ENCODE measurements around the gene RASA4B. TPM values are rescaled to one million over a fixed set of nuclear protein-coding genes. Genes with fewer than 3 reads are reported as not detected.
"Not testable (repeated sequence)": the region's sequence is repeated elsewhere in the genome, so short reads cannot be mapped to it uniquely, and the experiment has no call there.

RASA4B gene
- 17.1 TPM for polyA plus RNA-seq (2013, experiment 1 of 2; ENCODE audit: insufficient read length)
- polyA plus RNA-seq (2013, experiment 2 of 2; ENCODE audit: insufficient read length): 15.4 TPM

DNA sequence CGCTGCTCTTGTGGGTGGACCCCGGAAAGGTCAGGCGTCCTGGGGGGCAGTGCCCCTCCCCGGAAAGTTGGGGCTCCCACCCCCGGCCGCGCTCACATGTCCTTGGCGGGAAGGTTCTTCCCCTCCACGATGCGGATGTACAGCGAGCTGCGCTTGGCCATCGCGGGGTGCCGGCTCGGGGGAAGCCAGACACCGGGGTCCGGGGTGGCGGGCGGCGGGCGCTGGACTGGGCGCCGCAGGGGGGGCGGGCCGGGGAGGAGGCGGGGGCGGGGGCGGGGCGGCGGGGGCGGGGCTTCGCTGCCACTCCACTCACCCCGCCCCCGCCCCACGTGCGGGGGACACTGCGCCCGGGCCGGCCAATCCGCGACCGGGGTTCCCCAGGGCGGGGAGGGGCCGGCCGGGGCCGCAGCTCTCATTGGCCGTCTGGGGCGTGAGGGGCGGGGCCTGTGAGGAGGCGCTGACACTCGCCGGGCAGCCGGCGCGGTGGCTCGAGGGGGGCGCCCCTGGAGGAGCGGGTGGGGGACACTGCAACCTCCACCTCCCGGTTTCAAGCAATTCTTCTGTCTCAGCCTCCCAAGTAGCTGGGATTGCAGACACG, at the start of gene RASA4B:
TSS of gene RASA4B (minus strand) at position 228 of the 598 bp plus-strand sequence. CDS start at position 161, 67 bp downstream.
- DNase-seq: peak; percentile 29

DNA sequence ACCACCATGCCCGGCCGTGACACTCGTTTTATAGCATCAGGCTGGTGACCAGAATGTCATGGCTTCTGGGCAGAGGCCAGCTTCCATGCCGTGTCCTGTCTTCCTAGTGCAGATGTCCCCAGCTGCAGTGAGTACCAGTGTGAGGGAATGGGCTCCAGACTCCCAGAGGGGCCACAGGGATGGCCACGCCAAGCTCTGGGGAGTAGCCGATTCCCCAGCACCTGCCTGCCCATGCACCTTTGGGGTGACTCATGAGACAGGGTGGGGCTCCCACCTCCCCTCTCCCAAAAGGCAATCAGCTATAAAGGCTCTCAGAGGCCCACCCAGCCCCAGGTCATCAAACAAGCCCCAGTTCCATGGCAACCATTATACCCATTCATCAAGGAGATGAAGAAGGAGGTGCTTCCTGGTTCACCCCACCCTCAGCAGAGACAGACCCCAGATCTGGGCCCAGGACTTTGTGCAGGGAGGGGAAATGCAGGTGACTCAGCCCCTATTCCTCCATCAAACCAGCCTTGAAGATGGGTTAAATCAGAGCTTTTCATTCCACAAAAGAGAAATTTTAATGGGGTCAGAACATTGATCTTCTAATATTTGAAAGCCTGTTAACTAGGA, 33.3 kb upstream of the RASA4B start, which contains the start of gene SPDYE2:
TSS of gene SPDYE2 (plus strand) at position 419 of the 615 bp plus-strand sequence. CDS start 2,030 bp downstream, outside the sequence.
- DNase-seq: not testable (repeated sequence)

DNA sequence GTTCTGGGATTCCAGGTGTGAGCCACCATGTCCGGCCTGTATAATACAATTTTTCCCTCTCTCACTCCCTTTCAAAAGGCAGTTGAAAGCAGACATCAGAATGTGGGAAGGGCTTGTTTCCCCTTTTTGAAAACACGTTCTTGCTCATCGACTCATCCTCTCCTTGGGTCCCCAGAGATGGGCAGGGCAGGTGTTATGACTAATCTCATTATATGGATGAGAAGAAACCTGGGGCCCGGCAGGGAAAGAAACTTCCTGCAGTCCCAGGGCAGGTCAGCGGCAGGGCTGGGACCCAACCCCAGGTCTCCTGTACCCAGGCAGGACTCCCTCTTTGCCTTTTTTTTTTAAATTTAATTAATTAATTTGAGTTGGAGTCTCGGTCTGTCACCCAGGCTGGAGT, 28.8 kb upstream of the RASA4B start:
- not testable (repeated sequence) for DNase-seq

DNA sequence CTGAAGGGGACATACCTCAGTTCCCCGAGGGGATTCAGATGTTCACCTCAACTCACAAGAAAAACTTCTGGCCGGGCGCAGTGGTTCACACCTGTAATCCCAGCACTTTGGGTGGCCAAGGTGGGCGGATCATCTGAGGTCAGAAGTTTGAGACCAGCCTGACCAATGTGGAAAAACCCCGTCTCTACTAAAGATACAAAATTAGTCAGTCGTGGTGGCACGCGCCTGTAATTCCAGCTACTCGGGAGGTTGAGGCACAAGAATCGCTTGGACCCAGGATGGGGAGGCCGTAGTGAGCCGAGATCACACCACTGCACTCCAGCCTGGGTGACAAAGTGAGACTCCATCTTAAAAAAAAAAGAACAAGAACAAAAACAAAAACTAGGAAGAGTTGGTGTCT, 27.7 kb upstream of the RASA4B start:
- not testable (repeated sequence) for DNase-seq

DNA sequence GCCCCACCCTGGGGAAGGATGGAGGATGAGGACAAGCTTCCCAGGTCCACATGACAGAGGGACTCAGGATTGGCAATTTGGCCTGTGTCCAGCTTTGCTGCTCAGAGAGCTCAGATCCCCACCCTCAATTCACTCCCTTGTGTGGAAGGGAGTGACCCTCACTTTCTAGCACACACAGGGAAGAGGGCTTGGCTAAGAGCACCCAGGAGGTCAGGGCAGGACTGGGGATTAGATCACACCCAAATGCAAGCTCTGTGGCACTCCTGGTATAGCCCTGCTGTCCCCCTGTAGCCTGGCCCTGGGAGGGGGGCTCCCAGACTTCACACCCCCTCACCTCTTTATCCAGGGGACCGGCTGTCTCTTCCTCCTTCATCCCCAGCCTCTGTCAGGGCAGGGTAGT, 26.8 kb upstream of the RASA4B start:
- DNase-seq: not testable (repeated sequence)

DNA sequence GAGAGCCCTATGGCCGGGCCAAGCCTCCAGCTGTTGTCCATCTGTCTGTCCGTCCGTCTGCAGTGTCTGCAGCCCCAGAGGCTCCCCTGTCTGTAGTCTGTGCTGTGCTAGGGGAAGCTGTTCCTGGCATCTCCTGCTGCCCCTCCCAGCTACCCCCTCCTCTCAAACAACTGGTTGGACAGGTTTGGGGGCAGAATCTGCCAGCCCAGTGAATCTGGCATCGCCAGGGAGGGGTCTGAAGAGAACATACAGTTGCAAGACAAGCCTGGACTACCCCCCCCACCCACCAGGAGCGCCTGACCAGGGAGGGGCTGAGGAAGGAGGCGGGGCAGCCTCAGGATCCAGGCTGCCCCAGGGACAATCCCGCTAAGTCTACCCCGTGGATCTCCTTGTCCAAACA, 26.0 kb upstream of the RASA4B start, which contains the start of gene UPK3BL2:
TSS of gene UPK3BL2 (minus strand) at position 101 of the 400 bp plus-strand sequence. CDS start at position 41, 60 bp downstream.
- not testable (repeated sequence) for DNase-seq

DNA sequence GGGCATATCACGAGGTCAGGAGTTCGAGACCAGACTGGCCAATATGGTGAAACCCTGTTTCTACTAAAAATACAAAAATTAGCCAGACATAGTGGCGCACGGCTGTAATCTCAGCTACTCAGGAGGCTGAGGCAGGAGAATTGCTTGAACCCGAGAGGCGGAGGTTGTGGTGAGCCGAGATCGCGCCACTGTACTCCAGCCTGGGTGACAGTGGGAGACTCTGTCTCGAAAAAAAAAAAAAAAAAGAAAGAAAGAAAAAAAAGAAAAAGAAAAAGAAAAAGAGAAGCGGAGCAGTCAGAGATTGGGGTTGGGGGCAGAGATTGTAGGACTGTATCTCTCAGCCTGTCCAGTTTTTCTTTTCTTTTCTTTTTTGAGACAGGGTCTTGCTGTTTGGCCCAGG, 25.2 kb upstream of the RASA4B start:
- DNase-seq: not testable (repeated sequence)

DNA sequence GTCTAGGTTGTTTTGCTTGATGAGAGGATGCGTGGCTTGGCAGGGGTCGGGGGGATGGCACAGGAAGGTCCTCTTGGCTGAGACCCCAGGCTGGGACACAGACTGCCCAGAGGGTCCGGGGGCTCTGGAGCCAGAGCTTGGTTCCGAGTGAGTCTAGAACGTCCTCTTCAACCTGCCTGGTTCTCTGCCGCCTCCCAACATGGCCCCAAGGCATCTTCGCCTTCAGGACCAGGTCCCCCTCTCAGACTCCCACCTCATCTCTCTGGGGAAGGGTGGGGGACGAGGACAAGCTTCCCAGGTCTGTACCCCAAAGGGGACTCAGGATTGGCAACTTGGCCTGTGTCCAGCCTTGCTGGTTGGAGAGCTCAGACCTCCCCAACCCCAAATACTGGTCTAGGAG, 24.5 kb upstream of the RASA4B start:
- not testable (repeated sequence) for DNase-seq

DNA sequence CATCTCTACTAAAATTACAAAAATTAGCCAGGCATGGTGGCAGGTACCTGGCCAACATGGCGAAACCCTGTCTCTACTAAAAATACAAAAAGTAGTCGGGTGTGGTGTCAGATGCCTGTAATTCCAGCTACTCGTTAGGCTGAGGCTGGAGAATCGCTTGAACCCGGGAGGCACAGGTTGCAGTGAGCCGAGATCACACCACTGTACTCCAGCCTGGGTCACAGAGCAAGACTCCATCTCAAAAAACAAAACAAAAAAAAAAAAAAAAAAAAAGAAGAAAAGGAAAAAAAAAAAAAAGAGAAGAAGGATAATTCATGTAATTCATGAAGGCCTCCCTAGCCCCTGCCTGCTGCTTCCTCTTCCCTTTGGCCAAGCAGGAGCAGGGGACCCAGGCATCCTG, 23.0 kb upstream of the RASA4B start:
- not testable (repeated sequence) for DNase-seq

DNA sequence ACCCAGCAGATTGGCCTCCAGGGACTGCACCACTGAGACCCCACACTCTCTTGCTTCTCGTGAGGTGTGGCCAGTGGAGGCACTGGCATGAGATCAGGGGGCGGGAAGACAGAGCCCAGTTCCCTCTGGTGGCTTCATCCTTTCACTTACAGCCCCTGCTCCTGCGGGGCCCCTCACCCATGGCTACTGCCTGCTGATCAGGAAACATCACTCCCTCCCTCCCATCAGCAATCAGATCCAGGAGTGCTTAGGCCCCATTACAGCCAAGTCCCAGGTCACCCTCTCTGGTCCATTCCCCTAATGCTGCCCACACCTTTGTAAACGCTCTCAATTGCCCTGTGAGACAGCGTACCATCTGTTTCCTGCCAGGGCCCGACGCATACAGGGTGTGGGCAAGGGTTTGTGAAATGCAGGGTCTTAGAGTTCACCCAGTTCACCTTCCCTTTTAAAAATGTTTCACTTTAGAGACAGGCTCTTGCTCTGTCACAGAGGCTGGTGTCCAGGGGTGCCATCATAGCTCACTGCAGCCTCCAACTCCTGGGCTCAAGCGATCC, 17.6 kb upstream of the RASA4B start:
- not testable (repeated sequence) for DNase-seq

DNA sequence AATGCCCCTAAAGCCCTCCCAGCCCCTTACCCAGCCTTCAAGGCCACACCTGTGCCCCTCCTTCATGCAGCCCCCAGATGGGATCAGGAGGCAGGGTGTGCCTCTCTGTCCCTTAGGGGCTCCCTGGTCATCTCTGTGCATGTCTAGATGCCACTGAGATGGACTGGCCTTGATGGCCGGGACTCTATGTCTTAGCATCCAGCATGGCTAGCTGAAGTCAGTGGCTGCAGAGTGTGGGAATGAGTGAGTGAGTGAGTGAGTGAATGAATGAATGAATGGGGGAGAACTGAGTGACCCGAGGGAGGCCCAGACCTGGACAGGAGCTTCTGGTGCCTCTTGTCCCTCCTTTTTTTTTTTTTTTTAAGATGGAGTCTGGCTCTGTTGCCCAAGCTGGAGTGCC, 14.6 kb upstream of the RASA4B start:
- not testable (repeated sequence) for DNase-seq

DNA sequence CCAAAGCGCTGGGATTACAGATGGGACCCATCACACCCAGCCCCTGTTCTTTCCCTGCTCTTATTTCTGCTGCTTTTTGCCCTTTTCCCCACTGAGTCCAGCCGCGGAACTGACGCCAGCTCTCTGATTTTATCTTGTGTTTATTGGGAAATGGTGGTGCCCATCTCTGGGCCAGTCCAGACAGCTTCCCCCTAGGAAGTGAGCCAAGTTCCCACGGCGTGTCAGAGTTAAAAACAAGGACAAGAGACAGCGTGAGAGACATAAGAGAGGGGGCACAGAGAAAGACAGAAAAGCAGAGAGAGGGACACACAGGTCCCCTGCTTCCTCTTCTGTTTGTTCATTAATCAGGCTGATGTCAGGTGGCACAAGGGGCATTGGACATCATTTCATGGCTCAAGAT, 14.0 kb upstream of the RASA4B start:
- DNase-seq: not testable (repeated sequence)

DNA sequence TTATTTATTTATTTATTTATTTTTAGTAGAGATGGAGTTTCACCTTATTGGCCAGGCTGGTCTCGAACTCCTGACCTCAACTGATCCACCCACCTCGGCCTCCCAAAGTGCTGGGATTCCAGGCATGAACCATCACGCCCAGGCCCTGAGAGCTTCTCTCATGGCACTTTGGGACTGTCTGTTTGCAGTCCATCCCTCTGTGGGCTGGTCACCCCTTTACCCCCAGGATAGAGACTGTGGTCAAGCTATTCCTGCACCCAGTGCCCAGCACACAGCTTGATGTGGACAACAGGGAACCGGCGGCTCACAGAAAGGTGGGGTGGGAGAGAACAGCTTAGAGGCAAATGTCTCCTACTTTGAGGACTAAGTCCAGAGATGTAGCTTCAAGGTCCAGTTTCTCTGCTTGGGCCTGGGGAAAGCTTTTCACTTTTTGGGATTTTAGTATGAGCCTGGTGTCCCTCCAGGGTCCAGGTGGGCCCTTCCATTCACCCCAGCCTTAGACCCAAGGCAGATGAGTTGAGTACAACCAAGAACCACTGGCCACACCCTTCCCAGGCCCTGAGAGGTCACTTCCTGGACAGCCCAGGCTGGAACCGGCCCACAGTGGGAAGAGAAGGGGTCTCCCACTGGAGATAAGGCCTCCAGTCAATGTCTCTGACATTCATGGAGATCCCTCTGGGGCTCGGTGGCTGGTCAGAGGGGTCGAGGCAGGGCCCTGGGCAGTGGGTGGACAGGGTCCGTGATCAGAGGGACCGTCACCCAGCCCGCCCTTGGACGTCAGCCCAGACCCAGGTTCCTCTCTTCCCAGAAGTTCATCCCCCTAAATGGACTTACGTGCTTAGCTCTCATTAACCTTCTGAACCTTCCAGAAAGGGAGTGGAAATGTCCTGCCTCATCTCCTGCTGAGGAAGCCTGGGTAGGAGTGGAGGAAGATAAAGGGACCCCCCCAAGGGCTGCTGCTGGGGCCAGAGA, 10.5 kb upstream of the RASA4B start:
- DNase-seq: not testable (repeated sequence)

DNA sequence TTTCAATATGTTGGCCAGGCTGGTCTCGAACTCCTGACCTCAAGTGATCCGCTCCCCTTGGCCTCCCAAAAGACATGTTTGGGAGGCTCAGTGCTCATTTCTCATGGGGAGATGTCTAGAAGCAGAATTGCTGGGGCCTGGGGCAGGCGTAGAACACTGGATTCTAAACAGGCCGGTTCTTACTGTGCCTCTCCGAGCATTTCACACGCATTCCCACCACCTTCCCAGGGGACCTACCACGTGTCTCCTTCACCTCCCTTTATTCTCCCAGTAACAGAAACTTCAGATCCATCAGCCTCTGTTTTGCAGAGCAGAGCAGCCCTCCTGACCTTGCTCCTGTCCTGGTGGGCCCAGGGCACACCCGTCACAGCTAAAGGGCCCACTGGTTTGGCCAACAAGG, 9.6 kb upstream of the RASA4B start:
- DNase-seq: not testable (repeated sequence)

DNA sequence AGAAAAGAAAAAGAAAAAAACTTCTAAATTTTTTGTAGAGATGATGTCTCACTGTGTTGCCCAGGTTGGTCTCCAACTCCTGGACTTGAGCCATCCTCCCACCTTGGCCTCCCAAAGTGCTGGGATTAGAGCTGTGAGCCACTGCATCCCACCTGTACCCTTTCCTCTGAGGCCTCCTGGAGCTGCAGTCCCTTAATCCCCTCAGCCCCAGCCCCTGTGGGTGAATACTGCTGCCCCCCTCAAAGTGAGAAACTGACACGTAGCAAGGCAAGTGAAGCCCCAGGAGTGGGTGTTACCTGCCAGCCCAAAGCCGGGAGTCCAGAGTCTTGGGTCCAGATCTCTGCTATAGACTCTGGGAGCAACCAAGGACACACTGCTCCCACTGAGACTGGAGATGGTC, 7.2 kb upstream of the RASA4B start:
- DNase-seq: not testable (repeated sequence)

DNA sequence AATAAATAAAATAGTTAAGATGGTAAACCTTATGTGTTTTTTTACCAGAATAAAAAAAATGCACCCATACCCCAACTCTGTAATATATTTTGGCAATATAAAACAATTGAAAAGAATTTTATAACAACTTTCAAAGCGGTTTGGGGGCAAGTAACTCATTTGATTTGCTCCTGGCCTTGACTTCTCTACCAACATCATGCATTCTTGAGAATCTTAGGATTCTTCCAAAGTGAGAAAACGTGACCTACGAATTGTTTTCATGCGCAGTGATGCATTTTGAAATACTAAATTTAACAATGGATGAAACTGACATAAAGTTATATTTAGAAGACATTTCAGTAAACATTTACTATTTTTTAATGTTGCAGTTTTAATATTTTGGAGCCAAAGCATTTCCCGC, 3.2 kb upstream of the RASA4B start:
- DNase-seq: not testable (repeated sequence)

DNA sequence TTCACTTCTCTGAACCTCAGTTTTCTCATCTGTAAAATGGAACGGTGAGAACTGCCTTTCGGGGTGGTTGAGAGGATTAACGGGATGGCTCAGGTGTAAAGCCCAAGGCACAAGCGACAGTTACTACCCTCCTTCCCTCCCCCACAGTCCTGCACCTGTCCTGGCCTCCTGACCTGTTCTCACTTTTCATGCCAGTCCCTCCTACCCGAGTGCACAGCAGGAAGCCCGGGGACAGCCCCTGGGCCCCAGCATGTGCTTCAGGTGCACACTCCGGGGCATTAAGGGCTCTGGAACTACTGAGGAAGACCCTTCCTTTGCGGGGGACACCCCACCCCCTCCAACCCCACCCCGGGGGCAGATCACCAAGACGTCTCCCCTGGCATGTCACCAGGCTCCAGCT, 626 bp downstream of the RASA4B start:
- DNase-seq: not testable (repeated sequence)

DNA sequence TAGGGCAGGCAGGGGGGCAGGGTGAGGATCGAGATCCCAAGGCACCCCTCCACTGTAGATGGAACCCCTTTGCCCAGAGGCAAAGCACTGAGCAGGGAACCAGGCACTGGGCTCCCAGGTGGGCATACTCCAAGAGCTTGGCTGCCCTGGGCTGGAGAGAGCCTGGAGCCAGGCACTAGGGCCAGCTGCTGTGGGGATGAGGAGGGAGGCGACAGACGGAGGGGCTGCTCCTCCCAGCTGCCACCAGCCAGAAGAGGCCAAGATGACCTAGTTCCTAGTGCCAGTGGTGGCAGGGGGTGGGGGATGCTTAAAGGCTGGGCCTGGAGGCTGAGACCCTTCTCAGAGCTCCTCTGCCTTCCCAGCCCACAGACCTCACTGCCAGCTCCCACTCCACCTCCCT, 1.7 kb downstream of the RASA4B start:
- DNase-seq: not testable (repeated sequence)

DNA sequence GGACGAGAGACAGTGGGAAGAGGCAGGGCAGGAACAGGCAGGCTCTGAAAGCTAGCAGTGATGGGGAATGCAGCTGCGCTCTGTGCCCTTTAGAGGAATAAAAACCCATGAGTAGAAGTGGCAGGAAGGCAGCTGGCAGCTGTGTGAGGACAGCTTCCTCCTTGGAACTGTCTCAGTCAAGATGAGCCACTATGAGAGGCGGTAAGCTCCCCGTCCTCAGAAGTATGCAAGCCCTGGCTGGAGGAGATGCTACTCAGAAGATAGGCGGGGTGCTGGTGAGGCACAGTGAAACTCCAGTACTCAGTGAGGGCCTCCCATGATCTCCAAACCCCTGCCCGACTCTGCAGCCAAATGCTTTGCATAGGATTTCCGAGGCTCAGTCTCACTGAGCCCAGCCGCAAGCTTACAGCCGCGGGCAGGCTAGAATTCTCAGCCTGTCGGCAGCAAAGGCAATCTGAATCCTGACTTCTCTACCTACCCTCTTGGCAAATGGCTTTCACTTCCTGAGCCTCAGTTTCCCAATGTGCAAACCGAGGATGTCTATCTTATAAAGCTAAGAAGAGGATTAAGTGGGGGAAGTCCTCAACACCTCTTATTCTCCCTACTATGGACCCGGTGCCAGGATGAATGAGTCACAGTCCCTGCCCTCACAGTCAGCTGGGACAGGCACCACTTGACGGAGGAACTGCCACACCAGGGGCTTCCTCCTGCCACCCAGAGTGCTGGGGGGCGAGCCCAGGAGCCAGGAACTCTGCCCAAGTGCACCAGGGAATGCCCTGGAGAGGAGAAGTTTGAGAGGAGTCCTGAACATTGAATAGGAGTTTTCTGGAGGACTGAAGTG, 2.5 kb downstream of the RASA4B start:
- DNase-seq: not testable (repeated sequence)

DNA sequence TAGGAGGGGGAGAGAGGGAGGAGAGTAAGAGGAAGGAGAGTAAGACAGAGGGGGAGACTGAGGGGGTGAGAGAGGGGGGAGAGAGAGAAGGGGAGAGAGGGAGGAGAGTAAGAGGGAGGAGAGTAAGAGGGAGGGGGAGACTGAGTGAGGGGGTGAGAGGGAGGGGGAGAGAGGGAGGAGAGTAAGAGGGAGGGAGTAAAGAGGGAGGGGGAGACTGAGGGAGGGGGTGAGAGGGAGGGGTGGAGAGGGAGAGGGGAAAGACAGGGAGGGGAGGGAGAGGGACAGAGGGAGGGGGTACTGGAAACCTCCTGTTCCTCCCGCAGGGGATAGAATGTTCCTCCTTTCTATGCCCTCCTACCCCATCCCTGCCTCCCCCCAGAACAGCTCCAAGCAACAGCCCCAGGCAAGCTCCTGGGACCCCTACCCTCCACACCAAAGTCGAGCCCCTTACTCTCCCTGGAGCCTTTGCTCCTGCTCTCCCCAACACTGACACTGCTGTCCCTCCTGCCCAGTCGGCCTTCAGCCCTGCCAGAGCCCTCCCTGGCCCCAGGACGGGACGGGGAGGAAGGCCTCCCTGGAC, 4.8 kb downstream of the RASA4B start:
- peak; percentile 96 for DNase-seq

All from fibroblast of skin of scalp (primary cell).